T-cell (primary cell): ENCODE data around the gene BCKDHB. TPM values are rescaled to one million over a fixed set of nuclear protein-coding genes. Genes with fewer than 3 reads are reported as not detected.

Experiments used
- ATAC-seq, 4 experiments: fragments of 200-7000 bp in 3 of 4; fragments of 150-1000 bp in 1 of 4; cut with Tn5 transposase; replicated peaks in 1 of 4; 1 replicate in 3 of 4; 2 replicates in 1 of 4; pipeline ENCODE4 v1.10.0; 2021; ENCODE audit warnings: moderate library complexity in 3 of 4, mild to moderate bottlenecking in 2 of 4, moderate number of reproducible peaks in 1 of 4
- CTCF ChIA-PET, 2 donors: fragments of 300-600 bp; sonication (Branson Sonifier 250); formaldehyde crosslinking; loops; one replicate each; lab custom pipeline; 2022; ENCODE audit warnings: antibody characterized with exemption in 2 of 2; lab: Charles Lee
- POLR2A ChIA-PET, 2 donors: fragments of 300-600 bp; sonication (Branson Sonifier 250); formaldehyde crosslinking; loops; one replicate each; lab custom pipeline; 2022; ENCODE audit warnings: antibody characterized with exemption in 2 of 2; lab: Charles Lee
- DNase-seq, 35 experiments: peaks; one replicate each; pipeline versions ENCODE4 v3.0.0 to v3.0.0-alpha.2; 2013 to 2023
- H3K27ac ChIP-seq: one replicate; pipeline ENCODE4 v1.5.1; 2013; ENCODE audit warnings: low read length
- H3K27me3 ChIP-seq, 2 experiments: replicated peaks in 1 of 2; 1 replicate in 1 of 2; 2 replicates in 1 of 2; pipeline versions ENCODE4 v1.6.1 to v1.7.0; 2013; ENCODE audit warnings: low read length in 1 of 2, mixed read lengths in 1 of 2; ENCODE audit not compliant: control insufficient read depth in 2 of 2, insufficient read depth in 2 of 2; ENCODE audit errors: extremely low read depth in 1 of 2
- H3K36me3 ChIP-seq, 2 donors: 1 replicate in 1 of 2; 2 replicates in 1 of 2; pipeline versions ENCODE4 v1.6.1 to v1.7.0; 2013; ENCODE audit warnings: low read length in 1 of 2; ENCODE audit not compliant: control insufficient read depth in 2 of 2, insufficient read depth in 1 of 2; ENCODE audit errors: extremely low read depth in 1 of 2
- H3K4me1 ChIP-seq, 2 experiments: 1 replicate in 1 of 2; 2 replicates in 1 of 2; pipeline versions ENCODE4 v1.6.1 to v1.7.0; 2013; ENCODE audit warnings: low read length in 2 of 2, mixed read lengths in 1 of 2; ENCODE audit not compliant: insufficient read depth in 2 of 2, control insufficient read depth in 1 of 2; ENCODE audit errors: extremely low read depth in 1 of 2
- H3K4me3 ChIP-seq, 2 donors: 1 replicate in 1 of 2; 2 replicates in 1 of 2; pipeline versions ENCODE4 v1.5.1 to v1.7.0; 2013; ENCODE audit warnings: mild to moderate bottlenecking in 2 of 2, low read length in 1 of 2, moderate library complexity in 1 of 2; ENCODE audit not compliant: control insufficient read depth in 1 of 2; ENCODE audit errors: extremely low read depth in 1 of 2
- H3K9me3 ChIP-seq: 2 replicates; pipeline ENCODE4 v1.7.0; 2013
- H3K27ac Mint-ChIP-seq, 2 donors: one replicate each; pipeline ENCODE4 v1.8.0; 2020 to 2021; ENCODE audit warnings: mild to moderate bottlenecking in 2 of 2, mixed read lengths in 2 of 2
- H3K27me3 Mint-ChIP-seq, 2 donors: one replicate each; pipeline ENCODE4 v1.8.0; 2021 to 2022; ENCODE audit warnings: mixed read lengths in 2 of 2
- H3K36me3 Mint-ChIP-seq: one replicate; pipeline ENCODE4 v1.8.0; 2021; ENCODE audit warnings: mixed read lengths
- H3K4me1 Mint-ChIP-seq, 3 donors: one replicate each; pipeline ENCODE4 v1.8.0; 2020 to 2022; ENCODE audit warnings: mixed read lengths in 3 of 3, mild to moderate bottlenecking in 1 of 3
- H3K4me3 Mint-ChIP-seq, 3 donors: one replicate each; pipeline ENCODE4 v1.8.0; 2020 to 2022; ENCODE audit warnings: mild to moderate bottlenecking in 3 of 3, mixed read lengths in 3 of 3, moderate library complexity in 3 of 3
- H3K9me3 Mint-ChIP-seq, 3 donors: one replicate each; pipeline ENCODE4 v1.8.0; 2020 to 2022; ENCODE audit warnings: mixed read lengths in 3 of 3
- WGBS: methylation state at CpG from one replicate; pipeline ENCODE4 v1.1.5; 2013; ENCODE audit warnings: missing lambda C conversion rate; ENCODE audit not compliant: insufficient coverage; 5-methylcytosine and 5-hydroxymethylcytosine counted together
- total RNA-seq, 35 experiments: library from RNA in 6 of 35; stranded (reverse) in 6 of 35; fragments of 120-200 nt in 1 of 35; gene quantifications; one replicate each; pipeline versions ENCODE4 v1.2.1 to v1.2.4 and lab custom pipeline; 2013 to 2026

The BCKDHB gene
- total RNA-seq, 5 donors from 2014 or later (not counting 1 experiment from before 2014, with no cell fraction given), result 14.1 to 18.7 (median 15.2) TPM

DNA sequence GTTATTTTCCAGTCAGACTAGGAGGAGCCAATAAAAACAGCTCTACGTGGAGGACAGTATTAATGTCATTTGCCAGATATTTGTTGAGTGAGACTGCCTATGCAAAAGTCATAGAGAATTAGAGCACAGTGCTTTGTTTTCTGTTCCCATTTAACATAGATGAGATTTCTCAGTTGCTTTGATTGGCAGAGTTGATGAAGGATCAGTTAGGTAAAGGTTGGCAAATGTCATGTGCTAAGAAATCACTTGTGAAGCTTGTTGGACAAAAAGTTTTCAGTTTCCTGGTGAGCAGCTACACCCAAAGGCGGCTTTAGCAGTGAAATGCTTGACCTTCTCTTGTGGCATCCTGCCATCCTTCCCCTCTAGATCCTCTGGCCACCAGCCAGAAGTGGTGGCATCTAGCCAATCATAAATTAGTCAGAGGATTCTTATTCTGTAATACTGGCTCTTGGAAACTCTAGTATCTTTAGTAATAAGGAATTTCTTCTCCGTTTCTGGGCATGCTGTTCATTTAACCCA, 37.0 kb downstream of the BCKDHB start:
- Histone ChIP-seq H3K36me3 (peaks cover 0 to 9% of the 10 kb centered on the region in 2 donors), H3K4me3 (no peak overlapping the region), H3K27me3 (no peaks in the 10 kb centered on the region), H3K9me3 (no peaks in the 10 kb centered on the region), H3K4me1 (no peaks in the 10 kb centered on the region), H3K27ac (no peak overlapping the region)
- no peak overlapping the region for H3K4me3 Mint-ChIP-seq
- 100% methylated on average over 2 of the region's 3 CpGs for WGBS
- H3K9me3 Mint-ChIP-seq, result no peaks in the 10 kb centered on the region
- no peaks in the 10 kb centered on the region for H3K4me1 Mint-ChIP-seq
- DNase-seq (no peak), ATAC-seq (no peak)
- no peaks in the 10 kb centered on the region for H3K27me3 Mint-ChIP-seq
- peaks cover 61% of the 10 kb centered on the region for H3K36me3 Mint-ChIP-seq
- H3K27ac Mint-ChIP-seq, result no peak overlapping the region
- ChIA-PET POLR2A (no interaction called here), CTCF (interaction anchor here in 1 of 2 donors (1.0 kb wide), 1 partner anchor 9 kb away, joined by 3 read pairs; no protein-coding TSS in a partner anchor)

DNA sequence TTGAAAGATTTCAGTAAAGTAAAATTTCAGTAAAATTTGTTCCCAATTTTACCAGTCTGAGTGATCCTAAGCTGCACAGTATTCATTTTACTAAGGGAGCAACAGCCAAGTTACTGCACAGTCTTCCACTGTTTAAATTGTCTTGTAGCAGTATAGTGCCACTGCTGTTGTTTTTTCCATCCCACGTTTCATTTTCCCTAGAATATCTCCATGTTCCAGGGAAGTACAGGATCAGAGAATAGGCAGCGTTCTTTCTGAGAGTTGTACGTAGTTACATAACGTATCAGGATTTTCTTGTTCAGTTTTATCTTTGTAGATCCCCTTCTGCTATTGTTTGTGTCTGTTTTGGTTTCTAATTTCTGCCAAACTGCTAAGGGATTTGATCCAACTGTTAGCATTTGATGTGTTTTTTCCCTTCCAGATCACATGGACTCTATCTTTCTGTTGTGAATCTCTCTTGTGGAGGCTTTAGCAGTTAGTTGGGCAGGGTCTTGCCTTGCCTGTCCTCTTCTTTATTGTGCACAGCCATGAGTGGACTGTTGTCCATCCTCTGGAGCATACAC, 38.4 kb downstream of the BCKDHB start:
- ATAC-seq (no peak), DNase-seq (no peak)
- no peaks in the 10 kb centered on the region for H3K4me1 Mint-ChIP-seq
- H3K9me3 Mint-ChIP-seq, result no peaks in the 10 kb centered on the region
- Histone ChIP-seq H3K4me3 (no peak overlapping the region), H3K27ac (no peak overlapping the region), H3K9me3 (no peaks in the 10 kb centered on the region), H3K27me3 (no peaks in the 10 kb centered on the region), H3K4me1 (no peaks in the 10 kb centered on the region), H3K36me3 (peaks cover 0 to 9% of the 10 kb centered on the region in 2 donors)
- no peaks in the 10 kb centered on the region for H3K27me3 Mint-ChIP-seq
- H3K4me3 Mint-ChIP-seq, result no peak overlapping the region
- POLR2A ChIA-PET, result no interaction called here
- H3K36me3 Mint-ChIP-seq, result peaks cover 64% of the 10 kb centered on the region
- no peak overlapping the region for H3K27ac Mint-ChIP-seq
- no CpG with 5 or more reads among the region's 4 CpGs for WGBS
- CTCF ChIA-PET, result no interaction called here

DNA sequence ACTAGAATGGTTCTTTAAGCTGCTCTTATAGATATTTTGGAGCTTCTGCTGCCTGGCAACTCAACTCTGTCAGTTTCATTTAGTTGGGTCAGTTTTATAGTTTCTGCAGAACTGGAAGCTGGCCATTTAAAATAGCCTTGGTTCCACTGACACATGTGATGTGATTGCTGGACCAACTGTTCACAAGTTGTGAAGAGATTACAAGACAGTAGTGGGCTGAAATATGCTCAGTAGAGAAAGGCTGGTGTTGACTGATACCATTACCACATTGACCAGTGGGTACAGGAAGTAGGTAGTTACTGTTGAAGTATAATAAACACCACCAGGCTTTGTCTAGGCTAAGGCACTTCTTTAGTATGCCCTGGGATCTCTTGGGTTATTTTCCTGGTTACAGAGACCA, 39.0 kb downstream of the BCKDHB start:
- POLR2A ChIA-PET, result no interaction called here
- peaks cover 0 to 9% of the 10 kb centered on the region in 2 donors for H3K36me3 ChIP-seq
- ATAC-seq (no peak), DNase-seq (no peak)
- no peaks in the 10 kb centered on the region for H3K4me1 Mint-ChIP-seq
- H3K4me3 Mint-ChIP-seq, result no peak overlapping the region
- no peaks in the 10 kb centered on the region for H3K4me1 ChIP-seq
- no peak overlapping the region for H3K4me3 ChIP-seq
- H3K9me3 Mint-ChIP-seq, result no peaks in the 10 kb centered on the region
- CTCF ChIA-PET, result no interaction called here
- no peaks in the 10 kb centered on the region for H3K9me3 ChIP-seq
- no peak overlapping the region for H3K27ac ChIP-seq
- no peak overlapping the region for H3K27ac Mint-ChIP-seq
- no peaks in the 10 kb centered on the region for H3K27me3 ChIP-seq
- no peaks in the 10 kb centered on the region for H3K27me3 Mint-ChIP-seq
- H3K36me3 Mint-ChIP-seq, result peaks cover 64% of the 10 kb centered on the region

DNA sequence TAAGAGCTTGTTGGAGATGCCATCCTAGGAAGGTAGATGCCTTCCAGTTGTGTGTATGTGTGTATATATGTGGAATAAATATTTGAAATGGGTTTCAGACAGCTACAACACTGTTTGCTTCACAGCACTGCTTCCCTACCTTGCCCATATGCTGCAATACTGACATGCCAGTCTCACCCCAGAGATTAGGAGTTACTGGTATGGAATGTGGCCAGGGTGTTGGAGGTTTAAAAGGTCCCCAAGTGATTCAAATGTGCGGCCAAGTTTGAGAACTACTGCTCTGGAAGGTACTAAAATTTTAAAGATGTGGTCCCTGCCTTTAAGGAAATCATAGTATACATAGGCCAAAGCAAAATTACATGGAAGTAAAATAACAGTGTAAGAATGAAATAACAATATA, 39.5 kb downstream of the BCKDHB start:
- no peak for ATAC-seq
- Histone ChIP-seq H3K4me3 (no peak overlapping the region), H3K4me1 (no peaks in the 10 kb centered on the region), H3K27ac (no peak overlapping the region), H3K36me3 (peaks cover 0 to 9% of the 10 kb centered on the region in 2 donors), H3K27me3 (no peaks in the 10 kb centered on the region), H3K9me3 (no peaks in the 10 kb centered on the region)
- Mint-ChIP-seq H3K9me3 (no peaks in the 10 kb centered on the region), H3K27me3 (no peaks in the 10 kb centered on the region), H3K4me1 (no peaks in the 10 kb centered on the region), H3K4me3 (no peak overlapping the region), H3K27ac (no peak overlapping the region), H3K36me3 (peaks cover 60% of the 10 kb centered on the region)
- WGBS, result no CpG with 5 or more reads among the region's 1 CpG
- POLR2A ChIA-PET, result no interaction called here
- DNase-seq, result no peak
- CTCF ChIA-PET, result no interaction called here

DNA sequence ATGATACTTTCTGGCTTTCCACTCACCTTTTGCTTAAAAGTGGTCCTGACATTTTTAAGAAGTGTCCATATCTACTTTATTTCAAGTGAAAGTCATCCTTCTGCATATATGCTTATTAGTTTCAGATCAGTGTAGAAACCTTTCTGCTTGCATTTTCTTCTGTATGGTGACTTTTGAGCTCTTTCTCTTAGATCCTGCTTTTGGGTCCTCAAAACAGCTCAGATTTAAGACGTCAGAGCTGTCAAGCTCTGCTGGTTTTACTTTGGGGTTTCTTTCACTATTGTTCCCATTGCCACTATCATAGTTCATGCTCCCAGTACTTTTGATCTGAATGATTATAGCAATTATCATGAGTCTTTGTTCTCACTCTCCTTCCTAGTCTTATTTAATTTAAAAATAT, 41.7 kb downstream of the BCKDHB start:
- Histone ChIP-seq H3K9me3 (no peaks in the 10 kb centered on the region), H3K27me3 (no peaks in the 10 kb centered on the region), H3K4me3 (no peak overlapping the region), H3K4me1 (no peaks in the 10 kb centered on the region), H3K36me3 (peaks cover 0 to 9% of the 10 kb centered on the region in 2 donors), H3K27ac (no peak overlapping the region)
- H3K9me3 Mint-ChIP-seq, result no peaks in the 10 kb centered on the region
- DNase-seq (no peak), ATAC-seq (no peak)
- no peak overlapping the region for H3K27ac Mint-ChIP-seq
- WGBS, result no CpG with 5 or more reads among the region's 1 CpG
- ChIA-PET POLR2A (no interaction called here), CTCF (interaction anchor here in 1 of 2 donors (0.6 kb wide), 1 partner anchor 434 kb away, joined by 3 read pairs; no protein-coding TSS in a partner anchor)
- H3K4me1 Mint-ChIP-seq, result no peaks in the 10 kb centered on the region
- no peaks in the 10 kb centered on the region for H3K27me3 Mint-ChIP-seq
- no peak overlapping the region for H3K4me3 Mint-ChIP-seq
- H3K36me3 Mint-ChIP-seq, result peaks cover 57% of the 10 kb centered on the region

DNA sequence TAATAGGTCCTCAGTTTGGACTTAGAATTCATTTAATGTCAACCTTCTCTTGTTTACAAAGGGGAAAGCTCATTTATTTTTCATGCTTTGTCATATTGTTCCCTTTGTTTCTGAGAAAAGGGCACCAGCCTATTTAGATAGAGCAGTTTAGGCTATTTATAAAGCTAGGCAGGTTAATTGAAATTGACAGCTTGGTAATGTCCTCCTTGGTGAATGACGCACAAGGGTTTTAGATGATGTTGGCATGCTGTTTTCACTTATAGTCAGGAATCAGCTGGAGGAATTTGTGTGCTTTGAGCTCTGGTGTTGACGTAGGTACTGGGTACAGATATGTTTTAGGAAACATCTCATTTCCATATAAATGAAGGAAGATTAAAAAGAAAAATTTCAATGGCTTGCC, 45.2 kb downstream of the BCKDHB start:
- Histone ChIP-seq H3K4me3 (no peak overlapping the region), H3K36me3 (no peaks in the 10 kb centered on the region), H3K4me1 (no peaks in the 10 kb centered on the region), H3K27ac (no peak overlapping the region), H3K27me3 (no peaks in the 10 kb centered on the region), H3K9me3 (no peaks in the 10 kb centered on the region)
- no peak overlapping the region for H3K4me3 Mint-ChIP-seq
- 100% methylated on average over 1 of the region's 2 CpGs for WGBS
- DNase-seq (no peak), ATAC-seq (no peak)
- POLR2A ChIA-PET, result no interaction called here
- no peaks in the 10 kb centered on the region for H3K9me3 Mint-ChIP-seq
- CTCF ChIA-PET, result interaction anchor here (0.6 kb wide), 2 partner anchors 14 to 168 kb away, joined by 3 to 4 read pairs; no protein-coding TSS in a partner anchor
- H3K4me1 Mint-ChIP-seq, result peaks cover 0 to 3% (median 0%) of the 10 kb centered on the region in 3 donors
- H3K27me3 Mint-ChIP-seq, result no peaks in the 10 kb centered on the region
- no peak overlapping the region for H3K27ac Mint-ChIP-seq
- H3K36me3 Mint-ChIP-seq, result peaks cover 39% of the 10 kb centered on the region
